ENCODE measurements around the gene MBTPS1. TPM values are rescaled to one million over a fixed set of nuclear protein-coding genes. Genes with fewer than 3 reads are reported as not detected.

The MBTPS1 gene
- total and polyA plus RNA-seq, 9 of the 15 experiments (the other 6 are each of a cell fraction or from before 2014, with no cell fraction given): 2.8 to 57.6 (median 43.8) TPM

GRCh38 chr16:84063980-84064379, 52.8 kb downstream of the MBTPS1 start:
- H2AFZ ChIP-seq (ENCODE audit: low read depth, low read length): no peak overlapping the region
- no peak overlapping the region for H3K27ac ChIP-seq (ENCODE audit: extremely low read depth, low read depth, low read length)
- intact Hi-C loops (cut with micrococcal nuclease): no loop called here
- POLR2A ChIA-PET: interaction anchor here (0.7 kb wide), 1 partner anchor 1284 kb away, joined by 3 read pairs; no protein-coding TSS in a partner anchor
- H3K9me1 ChIP-seq (ENCODE audit: control insufficient read depth, insufficient read depth, low read length): no peaks in the 10 kb centered on the region
- no peaks in the 10 kb centered on the region for H3K9me3 ChIP-seq (replicated peaks; ENCODE audit: control insufficient read depth, insufficient read depth, low read depth, low read length)
- H3K4me3 ChIP-seq: no peak overlapping the region
- H3K27me3 ChIP-seq (ENCODE audit: control insufficient read depth in 2 of 2, insufficient read depth in 2 of 2, low read length in 2 of 2): no peaks in the 10 kb centered on the region
- no peak for DNase-seq (ENCODE audit: extremely low read depth in 1 of 4, low spot score in 3 of 4)
- no peaks in the 10 kb centered on the region for H3K79me2 ChIP-seq (ENCODE audit: control insufficient read depth, insufficient read depth, low read length)
- no peak overlapping the region for H3K9ac ChIP-seq (ENCODE audit: insufficient read depth in 1 of 2, low read depth in 2 of 2, low read length in 2 of 2)
- peak; percentile 40 for FAIRE-seq
- no peak for ATAC-seq
- peaks cover 0 to 3% of the 10 kb centered on the region in 2 experiments; a peak in 1 of 5 replicates for H3K4me1 ChIP-seq (replicated peaks in 1 of 2; ENCODE audit: control insufficient read depth in 2 of 2, insufficient read depth in 2 of 2, low read length in 2 of 2)
- in situ Hi-C loops (cut with MboI): loop anchor here (5.0 to 10.0 kb wide), 3 partner anchors 107 to 421 kb away; no protein-coding TSS in a partner anchor
- TF ChIP-seq HIVEP1 (CRISPR knock-in tag; IDR thresholded peaks at IDR 0.05): no peak
- no peak for TF ChIP-seq CUX1 (CRISPR knock-in tag; IDR thresholded peaks at IDR 0.05)
- TF ChIP-seq ZNF311 (CRISPR knock-in tag; IDR thresholded peaks at IDR 0.05): no peak
- H3K4me2 ChIP-seq (ENCODE audit: insufficient read depth, low read length): no peak overlapping the region
- H4K20me1 ChIP-seq (replicated peaks; ENCODE audit: control insufficient read depth, insufficient read depth, low read length): 0 out of 2 replicates have a peak, but pooled peaks cover 3% of the 10 kb centered on the region
- WGBS (ENCODE audit: insufficient coverage, low coverage, missing lambda C conversion rate): 78% methylated on average over 4 of the region's 4 CpGs
- CTCF ChIA-PET (ENCODE audit: low intra/inter-chr PET ratio): interaction anchor here (1.9 to 2.3 kb wide), 3 partner anchors 96 to 107 kb away, joined by 16 to 38 read pairs (median 35); partner anchors contain the start of gene NECAB2
- H3K36me3 ChIP-seq (ENCODE audit: control insufficient read depth, insufficient read depth, low read length): peaks cover 92% of the 10 kb centered on the region; the same call in 2 of the 3 replicates
- BruUV-seq (replicated peaks): no TSS peak
